K562 (cell line): ENCODE measurements around the gene IQCE.

Experiments
- CEBPB ChIP-seq: fragments of 450-650 bp; IDR thresholded peaks from 2 replicates; pipeline ENCODE4 v1.6.1; 2016; ENCODE audit warnings: missing genetic modification characterization, missing compliant biosample characterization
- CREBBP ChIP-seq: IDR thresholded peaks from one replicate; pipeline ENCODE4 v1.6.1; 2012; ENCODE audit warnings: low read depth, mild to moderate bottlenecking, control low read depth, inconsistent platforms, low read length
- FOXP1 ChIP-seq: sonication (generic); formaldehyde crosslinking; IDR thresholded peaks from 2 replicates; pipeline ENCODE4 v1.8.0; 2022; ENCODE audit warnings: mild to moderate bottlenecking, missing genetic modification reagents
- GABPB1 ChIP-seq: sonication (generic); formaldehyde crosslinking; IDR thresholded peaks from 2 replicates; pipeline ENCODE4 v1.8.0; 2022; ENCODE audit warnings: mild to moderate bottlenecking, missing genetic modification reagents
- ZNF561 ChIP-seq: fragments of 450-650 bp; formaldehyde crosslinking; conservative IDR thresholded peaks from 2 replicates; pipeline ENCODE4 v1.4.0; 2020; ENCODE audit warnings: mild to moderate bottlenecking, moderate library complexity
- TF ChIP-seq, protein P1 (sequence below): sonication (generic); formaldehyde crosslinking; IDR thresholded peaks from 2 replicates; pipeline ENCODE4 v1.5.0; 2020; ENCODE audit warnings: missing genetic modification reagents

DNA sequence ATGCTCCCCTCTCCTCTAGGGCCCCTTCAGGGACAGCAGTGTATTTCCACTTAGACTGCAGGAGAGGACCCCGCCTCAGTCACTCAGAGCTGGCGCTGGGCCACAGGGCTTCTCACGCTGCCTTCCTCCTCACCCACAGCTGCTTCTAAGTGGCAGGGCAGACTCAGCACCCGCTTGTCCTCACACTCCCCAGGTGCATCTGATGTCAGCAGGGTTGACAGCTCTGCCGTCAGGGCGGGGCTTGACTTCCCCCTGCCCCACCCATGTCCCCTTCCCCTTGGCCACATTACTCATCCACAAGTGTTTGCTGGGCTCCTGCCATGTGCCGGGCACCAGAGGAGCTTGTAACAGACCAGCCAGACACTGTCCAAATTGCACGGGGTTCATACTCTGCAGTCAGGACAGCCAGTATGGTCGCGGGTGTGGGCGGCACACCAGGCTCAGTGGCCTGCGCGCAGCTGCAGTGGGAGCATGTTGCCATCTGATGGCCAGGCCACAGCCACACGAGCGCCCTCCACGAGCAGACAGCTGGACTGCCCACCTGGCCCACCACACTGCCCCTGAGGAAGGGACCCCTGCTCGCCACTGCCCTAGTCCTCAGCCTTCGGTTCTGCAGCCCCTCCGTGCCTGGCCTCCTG, 43.7 kb downstream of the IQCE start:
- TF ChIP-seq FOXP1 (no peak), CREBBP (no peak), ZNF561 (CRISPR knock-in tag) (no peak), GABPB1 (CRISPR knock-in tag) (no peak), CEBPB (no peak)
- TF ChIP-seq, protein P1, sequence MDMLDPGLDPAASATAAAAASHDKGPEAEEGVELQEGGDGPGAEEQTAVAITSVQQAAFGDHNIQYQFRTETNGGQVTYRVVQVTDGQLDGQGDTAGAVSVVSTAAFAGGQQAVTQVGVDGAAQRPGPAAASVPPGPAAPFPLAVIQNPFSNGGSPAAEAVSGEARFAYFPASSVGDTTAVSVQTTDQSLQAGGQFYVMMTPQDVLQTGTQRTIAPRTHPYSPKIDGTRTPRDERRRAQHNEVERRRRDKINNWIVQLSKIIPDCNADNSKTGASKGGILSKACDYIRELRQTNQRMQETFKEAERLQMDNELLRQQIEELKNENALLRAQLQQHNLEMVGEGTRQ: no peak
